ENCODE measurements around the gene RFX3.
A peak's percentile ranks its signal among the peaks of the same experiment; 100 is the strongest.

The RFX3 gene

GRCh38 chr9:3475300-3476020 is 50.3 kb downstream of the RFX3 start:
- DNase-seq, result no peak

GRCh38 chr9:3474821-3475220 is 51.0 kb downstream of the RFX3 start:
- DNase-seq, result no peak

GRCh38 chr9:3473405-3473804 is 52.4 kb downstream of the RFX3 start:
- DNase-seq, result peak in 1 of 2 experiments; percentile 30

GRCh38 chr9:3471883-3472282 is 53.9 kb downstream of the RFX3 start:
- no peak for DNase-seq

GRCh38 chr9:3468421-3469205 is 57.2 kb downstream of the RFX3 start:
- no peak for DNase-seq

- DNase-seq, result peak; percentile 22 to 66
Measured at GRCh38 chr9:3467593-3468219, 58.1 kb downstream of the RFX3 start.

- no peak for DNase-seq
Measured at GRCh38 chr9:3464033-3464638, 61.7 kb downstream of the RFX3 start.

GRCh38 chr9:3458806-3459475 is 66.9 kb downstream of the RFX3 start:
- peak in 1 of 2 experiments; percentile 7 for DNase-seq

- no peak for DNase-seq
Measured at GRCh38 chr9:3457175-3457574, 68.6 kb downstream of the RFX3 start.

- DNase-seq, result no peak
Measured at GRCh38 chr9:3455717-3456116, 70.1 kb downstream of the RFX3 start.

GRCh38 chr9:3455094-3455493 is 70.7 kb downstream of the RFX3 start:
- no peak for DNase-seq

- DNase-seq, result no peak
Measured at GRCh38 chr9:3451956-3452355, 73.8 kb downstream of the RFX3 start.

GRCh38 chr9:3447788-3448187 is 78.0 kb downstream of the RFX3 start:
- no peak for DNase-seq

GRCh38 chr9:3447143-3447542 is 78.7 kb downstream of the RFX3 start:
- DNase-seq, result no peak

GRCh38 chr9:3446313-3446712 is 79.5 kb downstream of the RFX3 start:
- no peak for DNase-seq

- no peak for DNase-seq
Measured at GRCh38 chr9:3444016-3444415, 81.8 kb downstream of the RFX3 start.

- DNase-seq, result peak; percentile 21 to 55
Measured at GRCh38 chr9:3441197-3441816, 84.5 kb downstream of the RFX3 start.

- DNase-seq, result peak in 1 of 2 experiments; percentile 5
Measured at GRCh38 chr9:3436629-3437420, 89.0 kb downstream of the RFX3 start.

GRCh38 chr9:3435732-3436131 is 90.1 kb downstream of the RFX3 start:
- no peak for DNase-seq

- no peak for DNase-seq
Measured at GRCh38 chr9:3434594-3434993, 91.2 kb downstream of the RFX3 start.

GRCh38 chr9:3433754-3434153 is 92.0 kb downstream of the RFX3 start:
- no peak for DNase-seq

- DNase-seq, result no peak
Measured at GRCh38 chr9:3433066-3433465, 92.7 kb downstream of the RFX3 start.

Data from NCI-H524 (cell line).